A549 (cell line): ENCODE data around the gene SLC32A1.

Experiments used
- EP300 ChIP-seq, 2 experiments: fragments of >200 bp; sonication (Bioruptor Twin); formaldehyde crosslinking; IDR thresholded peaks; 2 replicates in 1 of 2; 3 replicates in 1 of 2; pipeline ENCODE4 v1.6.1; 2016 to 2017
- HDAC2 ChIP-seq: fragments of 200-600 bp; sonication (generic); IDR thresholded peaks from 2 replicates; pipeline ENCODE4 v1.6.1; 2016
- HOXB5 ChIP-seq: fragments of 250-450 bp; sonication (Bioruptor Pico); IDR thresholded peaks from 2 replicates; pipeline ENCODE4 v1.5.0; 2020; ENCODE audit warnings: mild to moderate bottlenecking, moderate library complexity
- JUNB ChIP-seq: fragments of >200 bp; sonication (Bioruptor Twin); formaldehyde crosslinking; IDR thresholded peaks from 2 replicates; pipeline ENCODE4 v1.6.1; 2016
- KDM1A ChIP-seq: fragments of 200-600 bp; sonication (generic); IDR thresholded peaks from 2 replicates; pipeline ENCODE4 v1.6.1; 2016; ENCODE audit warnings: low read depth, mild to moderate bottlenecking
- MYC ChIP-seq: IDR thresholded peaks from 2 replicates; pipeline ENCODE4 v1.6.1; 2012; ENCODE audit warnings: mild to moderate bottlenecking, inconsistent platforms, low read length, improper control_type of control experiment, borderline replicate concordance
- POLR2A ChIP-seq: IDR thresholded peaks from 2 replicates; pipeline ENCODE4 v1.6.1; 2012; ENCODE audit warnings: mild to moderate bottlenecking, low read length
- TF ChIP-seq, protein P1 (sequence below): fragments of >200 bp; sonication (Bioruptor Twin); formaldehyde crosslinking; IDR thresholded peaks from 3 replicates; pipeline ENCODE4 v1.5.1; 2016
- TF ChIP-seq, protein P2 (sequence below): IDR thresholded peaks from 2 replicates; pipeline ENCODE4 v1.6.1; 2012
- TF ChIP-seq, protein P3 (sequence below): fragments of 450-650 bp; IDR thresholded peaks from 2 replicates; pipeline ENCODE4 v1.6.1; 2014; ENCODE audit warnings: antibody characterized with exemption
- TF ChIP-seq, protein P4 (sequence below): IDR thresholded peaks from 2 replicates; pipeline ENCODE4 v1.6.1; 2012

DNA sequence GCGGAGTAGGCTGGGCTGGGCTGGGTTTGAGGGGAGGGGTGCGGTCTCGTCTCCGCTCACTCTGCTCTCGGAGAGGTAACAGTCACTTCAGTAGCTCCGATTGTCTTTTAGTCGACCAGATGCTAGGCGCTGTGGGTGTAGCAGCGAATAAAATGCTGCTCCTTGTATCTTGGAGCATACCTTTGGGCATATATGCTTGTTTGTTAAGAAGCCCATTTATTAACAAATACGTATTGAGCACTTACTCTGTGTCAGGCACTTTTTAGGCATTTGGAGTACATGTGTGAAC lies 24.5 kb downstream of the SLC32A1 start:
- TF ChIP-seq KDM1A (no peak), POLR2A (no peak), MYC (no peak), HDAC2 (no peak), EP300 (IDR thresholded peaks at IDR 0.05) (no peak), HOXB5 (no peak), JUNB (no peak)
- TF ChIP-seq, protein P1, sequence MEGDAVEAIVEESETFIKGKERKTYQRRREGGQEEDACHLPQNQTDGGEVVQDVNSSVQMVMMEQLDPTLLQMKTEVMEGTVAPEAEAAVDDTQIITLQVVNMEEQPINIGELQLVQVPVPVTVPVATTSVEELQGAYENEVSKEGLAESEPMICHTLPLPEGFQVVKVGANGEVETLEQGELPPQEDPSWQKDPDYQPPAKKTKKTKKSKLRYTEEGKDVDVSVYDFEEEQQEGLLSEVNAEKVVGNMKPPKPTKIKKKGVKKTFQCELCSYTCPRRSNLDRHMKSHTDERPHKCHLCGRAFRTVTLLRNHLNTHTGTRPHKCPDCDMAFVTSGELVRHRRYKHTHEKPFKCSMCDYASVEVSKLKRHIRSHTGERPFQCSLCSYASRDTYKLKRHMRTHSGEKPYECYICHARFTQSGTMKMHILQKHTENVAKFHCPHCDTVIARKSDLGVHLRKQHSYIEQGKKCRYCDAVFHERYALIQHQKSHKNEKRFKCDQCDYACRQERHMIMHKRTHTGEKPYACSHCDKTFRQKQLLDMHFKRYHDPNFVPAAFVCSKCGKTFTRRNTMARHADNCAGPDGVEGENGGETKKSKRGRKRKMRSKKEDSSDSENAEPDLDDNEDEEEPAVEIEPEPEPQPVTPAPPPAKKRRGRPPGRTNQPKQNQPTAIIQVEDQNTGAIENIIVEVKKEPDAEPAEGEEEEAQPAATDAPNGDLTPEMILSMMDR, result no peak
- TF ChIP-seq, protein P2, sequence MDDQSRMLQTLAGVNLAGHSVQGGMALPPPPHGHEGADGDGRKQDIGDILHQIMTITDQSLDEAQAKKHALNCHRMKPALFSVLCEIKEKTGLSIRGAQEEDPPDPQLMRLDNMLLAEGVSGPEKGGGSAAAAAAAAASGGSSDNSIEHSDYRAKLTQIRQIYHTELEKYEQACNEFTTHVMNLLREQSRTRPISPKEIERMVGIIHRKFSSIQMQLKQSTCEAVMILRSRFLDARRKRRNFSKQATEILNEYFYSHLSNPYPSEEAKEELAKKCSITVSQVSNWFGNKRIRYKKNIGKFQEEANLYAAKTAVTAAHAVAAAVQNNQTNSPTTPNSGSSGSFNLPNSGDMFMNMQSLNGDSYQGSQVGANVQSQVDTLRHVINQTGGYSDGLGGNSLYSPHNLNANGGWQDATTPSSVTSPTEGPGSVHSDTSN, result no peak
- TF ChIP-seq, protein P3, sequence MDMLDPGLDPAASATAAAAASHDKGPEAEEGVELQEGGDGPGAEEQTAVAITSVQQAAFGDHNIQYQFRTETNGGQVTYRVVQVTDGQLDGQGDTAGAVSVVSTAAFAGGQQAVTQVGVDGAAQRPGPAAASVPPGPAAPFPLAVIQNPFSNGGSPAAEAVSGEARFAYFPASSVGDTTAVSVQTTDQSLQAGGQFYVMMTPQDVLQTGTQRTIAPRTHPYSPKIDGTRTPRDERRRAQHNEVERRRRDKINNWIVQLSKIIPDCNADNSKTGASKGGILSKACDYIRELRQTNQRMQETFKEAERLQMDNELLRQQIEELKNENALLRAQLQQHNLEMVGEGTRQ, result no peak
- TF ChIP-seq, protein P4, sequence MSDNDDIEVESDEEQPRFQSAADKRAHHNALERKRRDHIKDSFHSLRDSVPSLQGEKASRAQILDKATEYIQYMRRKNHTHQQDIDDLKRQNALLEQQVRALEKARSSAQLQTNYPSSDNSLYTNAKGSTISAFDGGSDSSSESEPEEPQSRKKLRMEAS, result no peak
